Islet of Langerhans (tissue), 1 donor: ENCODE measurements around the gene DLG2.
"Not testable (repeated sequence)": the region's sequence is repeated elsewhere in the genome, so short reads cannot be mapped to it uniquely, and the experiment has no call there.

Source experiments
- FAIRE-seq: peaks from one replicate; lab custom pipeline; 2011; peaks lifted over from hg19 to GRCh38; lab: Jason Lieb, UNC

The DLG2 gene

DNA sequence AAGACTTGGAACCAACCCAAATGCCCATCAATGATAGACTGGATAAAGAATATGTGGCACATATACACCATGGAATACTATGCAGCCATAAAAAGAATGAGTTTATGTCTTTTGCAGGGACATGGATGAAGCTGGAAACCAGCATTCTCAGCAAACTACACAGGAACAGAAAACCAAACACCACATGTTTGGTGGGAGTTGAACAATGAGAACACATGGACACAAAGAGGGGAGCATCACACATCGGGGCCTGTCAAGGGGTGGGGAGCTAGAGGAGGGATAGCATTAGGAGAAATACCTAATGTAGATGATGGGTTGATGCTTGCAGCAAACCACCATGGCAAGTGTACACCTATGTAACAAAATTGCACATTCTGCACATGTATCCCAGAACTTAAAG, 397.4 kb downstream of the DLG2 start:
- not testable (repeated sequence) for FAIRE-seq

GRCh38 chr11:85196968-85197367, 430.2 kb downstream of the DLG2 start:
- no peak for FAIRE-seq

GRCh38 chr11:85195934-85196333, 431.2 kb downstream of the DLG2 start:
- no peak for FAIRE-seq

- FAIRE-seq, result no peak
Observed at GRCh38 chr11:85187992-85188391, 439.2 kb downstream of the DLG2 start.

DNA sequence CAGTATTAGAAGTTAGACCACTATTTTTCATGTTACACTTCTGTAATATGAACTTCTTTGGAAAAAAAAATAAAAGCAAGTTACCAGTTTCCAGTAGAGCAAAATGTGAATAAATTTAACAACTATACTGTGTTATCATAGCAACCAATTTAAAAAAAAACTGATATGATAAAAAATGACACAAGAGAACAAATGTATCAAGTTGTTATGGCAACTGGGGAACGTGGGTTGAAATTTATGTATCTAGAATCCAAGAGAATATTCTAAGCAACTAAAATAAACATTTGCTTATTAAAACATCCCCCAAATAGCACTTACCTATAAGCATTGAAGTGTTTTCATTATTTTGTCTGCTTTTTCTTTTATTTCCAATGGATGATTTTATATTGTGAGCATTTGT, 442.4 kb downstream of the DLG2 start:
- peak; percentile 56 for FAIRE-seq

- no peak for FAIRE-seq
Observed at GRCh38 chr11:85182441-85183387, 444.4 kb downstream of the DLG2 start.

DNA sequence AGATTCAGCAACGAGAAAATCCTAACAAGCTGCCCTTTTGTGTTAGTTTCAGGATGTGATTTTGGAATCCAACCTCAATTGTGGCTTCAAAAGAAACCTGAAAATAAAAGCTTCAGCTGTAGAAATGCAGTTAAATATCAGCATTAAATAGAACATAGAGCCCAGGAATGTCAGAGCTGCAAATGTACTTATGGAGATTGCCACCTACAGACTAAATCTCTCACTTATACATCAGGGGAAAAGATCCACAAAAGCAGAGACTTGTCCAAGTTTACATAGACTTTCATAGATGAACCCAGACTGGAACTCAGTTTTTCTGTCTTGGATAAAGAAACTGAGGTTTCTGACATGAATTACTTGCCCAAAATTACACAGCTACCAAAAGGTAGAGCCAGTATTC, 446.6 kb downstream of the DLG2 start:
- FAIRE-seq, result no peak

DNA sequence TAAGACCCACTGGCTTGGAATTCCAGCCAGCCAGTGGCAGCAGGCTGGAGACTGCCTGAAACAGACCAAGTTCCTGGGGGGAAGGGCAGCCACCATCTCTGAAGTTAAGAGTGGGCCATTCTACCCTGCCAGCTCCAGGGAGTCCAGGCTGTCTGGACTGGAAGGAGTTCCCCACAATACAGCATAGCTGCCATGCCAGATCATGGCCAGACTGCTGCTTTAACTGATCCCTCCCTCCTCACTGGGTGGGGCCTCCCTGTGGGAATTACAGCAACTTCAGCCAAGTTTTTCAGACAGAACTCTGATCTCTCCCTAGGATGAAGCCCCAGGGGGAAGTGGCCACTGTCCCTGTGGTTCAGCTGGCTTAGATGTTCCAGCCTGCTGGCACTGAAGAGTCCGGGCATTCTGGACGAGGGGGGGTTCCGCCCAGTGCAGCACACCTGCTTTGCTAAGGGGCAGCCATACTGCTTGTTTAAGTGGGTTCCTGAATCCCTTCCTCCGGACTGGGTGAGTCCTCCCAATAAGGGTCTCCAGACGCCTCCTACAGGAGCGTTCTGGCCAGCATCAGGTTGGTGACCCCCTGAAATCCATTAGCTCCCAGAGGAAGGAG, 455.4 kb downstream of the DLG2 start:
- no peak for FAIRE-seq

GRCh38 chr11:85170184-85170583, 457.0 kb downstream of the DLG2 start:
- FAIRE-seq, result no peak

- no peak for FAIRE-seq
Observed at GRCh38 chr11:85167471-85167870, 459.7 kb downstream of the DLG2 start.

- no peak for FAIRE-seq
Observed at GRCh38 chr11:85167038-85167437, 460.1 kb downstream of the DLG2 start.

- no peak for FAIRE-seq
Observed at GRCh38 chr11:85165819-85166218, 461.3 kb downstream of the DLG2 start.

DNA sequence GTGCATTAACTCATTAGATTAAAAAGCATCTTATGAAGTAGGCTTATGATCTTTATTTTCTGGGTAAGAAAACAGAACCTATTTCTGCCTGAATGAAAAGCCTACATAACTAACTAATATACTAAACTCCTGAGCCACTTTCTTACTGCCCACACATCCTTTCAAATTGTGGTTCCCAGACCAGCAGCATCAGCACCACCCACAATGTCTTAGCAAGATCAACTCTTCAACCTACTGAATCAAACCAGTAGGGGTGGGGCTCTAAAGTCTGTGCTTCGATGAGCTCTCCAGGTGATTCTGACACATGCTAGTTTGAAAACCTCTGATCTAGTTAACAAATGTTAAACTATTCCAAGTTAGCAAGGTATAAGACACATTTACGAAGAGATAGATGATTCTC, 462.4 kb downstream of the DLG2 start:
- FAIRE-seq, result no peak

DNA sequence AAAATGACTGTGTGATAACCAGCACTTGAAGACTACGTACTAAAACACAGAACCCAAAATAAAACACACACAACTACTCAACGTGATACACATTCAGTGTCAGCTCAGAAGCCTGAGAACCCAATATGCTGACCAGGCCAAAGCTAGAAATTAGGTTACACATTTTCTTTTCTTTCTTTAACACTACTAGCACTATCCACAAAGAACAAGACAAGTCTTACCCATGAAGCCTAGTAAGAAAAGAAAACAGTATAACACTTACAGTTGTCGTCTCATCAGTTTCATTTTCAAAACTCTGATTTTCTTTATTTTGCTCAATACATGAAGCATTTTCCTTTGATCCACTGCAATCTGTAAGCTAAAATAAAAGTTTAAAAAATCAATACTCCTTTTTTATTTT, 472.9 kb downstream of the DLG2 start:
- FAIRE-seq, result no peak

DNA sequence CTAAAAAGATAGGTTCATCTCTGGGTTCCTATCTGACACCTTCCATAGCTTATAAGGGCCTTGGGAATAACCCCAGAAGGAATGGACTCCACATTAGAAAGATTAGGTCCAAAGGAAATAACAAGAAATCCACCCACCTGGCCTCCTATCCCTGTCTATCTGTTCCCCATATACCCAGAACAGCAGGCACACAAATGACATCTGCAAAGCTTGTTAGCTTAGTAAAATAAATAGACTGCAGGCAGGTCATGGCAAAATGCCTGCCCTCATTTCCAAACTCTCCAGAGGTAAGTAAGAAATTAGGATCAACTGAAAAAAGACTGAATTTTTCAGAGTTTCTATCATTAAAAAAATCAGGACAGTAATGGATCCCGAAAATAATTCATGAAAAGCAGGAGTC, 489.5 kb downstream of the DLG2 start:
- FAIRE-seq, result peak; percentile 94

DNA sequence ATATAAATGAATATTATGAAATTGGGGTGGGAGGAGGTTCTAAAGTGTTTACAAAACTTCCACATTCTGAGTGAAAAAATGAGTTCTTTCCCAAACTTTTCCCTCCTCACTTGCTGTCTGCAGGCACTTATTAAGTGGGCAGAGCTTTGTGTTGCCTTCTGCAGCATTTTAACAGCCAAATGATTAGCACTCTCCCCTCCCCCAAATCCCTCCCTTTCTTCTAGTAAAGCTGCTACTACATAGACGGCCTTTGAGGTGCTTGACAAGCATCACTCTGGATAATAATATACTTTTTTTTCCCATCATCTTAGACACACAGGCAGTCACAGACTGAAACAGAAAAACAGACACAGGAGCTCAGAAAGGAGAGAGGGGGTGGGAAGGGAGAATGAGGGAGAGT, 493.5 kb downstream of the DLG2 start:
- FAIRE-seq, result no peak

GRCh38 chr11:85132851-85133585, 494.1 kb downstream of the DLG2 start:
- no peak for FAIRE-seq

DNA sequence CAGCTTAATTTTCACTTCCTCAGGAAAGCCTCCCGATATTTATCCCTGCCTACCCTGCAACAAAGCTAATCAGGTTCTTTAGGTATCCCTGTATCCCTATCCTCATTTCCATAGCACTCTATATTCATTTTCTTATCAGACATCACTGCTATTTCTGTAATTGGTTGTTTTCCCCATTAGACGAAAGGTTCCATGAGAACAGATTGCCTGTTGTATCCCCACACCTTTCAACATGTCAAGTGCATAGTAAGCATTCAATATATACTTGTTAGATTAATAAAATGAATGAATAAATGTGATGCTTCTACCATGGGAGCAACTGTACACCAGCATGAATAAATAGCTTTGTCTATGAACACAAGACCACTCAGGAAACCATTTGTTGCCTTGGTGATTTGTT, 499.8 kb downstream of the DLG2 start:
- no peak for FAIRE-seq

DNA sequence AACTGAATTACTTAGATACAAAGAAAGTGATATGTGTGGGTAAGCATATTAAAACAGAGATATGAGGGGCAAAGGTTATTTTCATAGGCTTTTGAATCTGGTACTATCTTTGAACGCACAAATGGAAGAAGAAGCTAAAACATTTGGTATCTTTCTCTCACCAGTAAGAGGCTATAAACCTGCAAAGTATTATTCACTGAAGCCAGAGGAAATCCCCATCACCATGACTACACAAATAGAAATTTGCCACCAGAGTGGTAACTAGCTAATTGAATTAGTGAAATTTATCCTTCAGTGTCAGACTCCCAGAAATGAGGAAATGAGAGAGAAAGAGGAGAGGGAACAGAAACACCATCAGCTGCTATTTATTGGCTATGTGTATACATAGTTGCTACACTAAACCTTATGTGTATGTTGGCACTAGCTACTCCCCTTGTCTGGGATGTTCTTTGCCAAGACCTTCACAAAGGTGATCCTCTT, 503.4 kb downstream of the DLG2 start:
- peak; percentile 71 for FAIRE-seq

GRCh38 chr11:85118151-85118550, 509.0 kb downstream of the DLG2 start:
- FAIRE-seq, result peak; percentile 76

DNA sequence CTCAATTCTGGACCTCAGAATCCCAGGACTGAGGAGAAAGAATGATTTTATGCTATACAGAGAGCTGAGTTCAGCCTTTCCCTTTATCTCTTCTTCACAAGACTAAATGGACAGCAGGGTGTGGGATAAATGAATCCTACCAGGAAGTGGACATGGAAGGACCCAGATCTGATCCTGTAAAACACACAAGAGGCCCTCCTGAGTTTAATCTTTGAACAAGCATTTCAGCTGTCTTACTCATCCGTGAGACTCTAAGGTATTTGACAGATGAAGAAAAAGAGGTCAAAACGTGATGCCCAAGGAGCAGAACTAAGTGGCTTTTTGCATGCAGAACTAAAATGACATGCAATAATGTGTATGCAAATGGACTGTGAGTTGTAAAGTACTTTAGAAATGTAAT, 511.3 kb downstream of the DLG2 start:
- FAIRE-seq, result no peak

DNA sequence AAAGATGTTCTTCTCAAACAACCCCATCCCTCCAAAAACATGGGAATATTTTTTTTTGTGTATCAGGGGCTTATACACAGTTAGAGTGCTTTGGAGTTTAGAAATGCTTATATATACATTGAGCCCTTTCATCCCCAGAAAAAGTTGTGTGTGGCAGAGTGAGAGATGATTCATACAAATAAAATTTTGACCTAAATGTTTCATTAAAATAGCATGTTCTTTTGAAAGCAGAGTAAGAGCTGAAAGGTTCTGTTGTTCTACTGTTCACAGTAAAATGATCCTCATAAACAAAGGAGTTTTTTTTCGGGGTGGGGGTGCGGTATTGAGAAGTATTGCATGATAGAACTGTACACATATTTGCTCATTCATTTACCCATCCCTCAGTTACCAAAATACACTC, 512.4 kb downstream of the DLG2 start:
- FAIRE-seq, result no peak

- not testable (repeated sequence) for FAIRE-seq
Observed at GRCh38 chr11:85110246-85110645, 516.9 kb downstream of the DLG2 start.
